Measurements from ENCODE around the gene PKN3.

The PKN3 gene

GRCh38 chr9:128688501-128689292, 13.6 kb upstream of the PKN3 start, which contains the start of gene SET:
TSS of gene SET (plus strand) at chr9:128689222. CDS start at chr9:128689583, 361 bp downstream.
- TF ChIP-seq, protein P1, sequence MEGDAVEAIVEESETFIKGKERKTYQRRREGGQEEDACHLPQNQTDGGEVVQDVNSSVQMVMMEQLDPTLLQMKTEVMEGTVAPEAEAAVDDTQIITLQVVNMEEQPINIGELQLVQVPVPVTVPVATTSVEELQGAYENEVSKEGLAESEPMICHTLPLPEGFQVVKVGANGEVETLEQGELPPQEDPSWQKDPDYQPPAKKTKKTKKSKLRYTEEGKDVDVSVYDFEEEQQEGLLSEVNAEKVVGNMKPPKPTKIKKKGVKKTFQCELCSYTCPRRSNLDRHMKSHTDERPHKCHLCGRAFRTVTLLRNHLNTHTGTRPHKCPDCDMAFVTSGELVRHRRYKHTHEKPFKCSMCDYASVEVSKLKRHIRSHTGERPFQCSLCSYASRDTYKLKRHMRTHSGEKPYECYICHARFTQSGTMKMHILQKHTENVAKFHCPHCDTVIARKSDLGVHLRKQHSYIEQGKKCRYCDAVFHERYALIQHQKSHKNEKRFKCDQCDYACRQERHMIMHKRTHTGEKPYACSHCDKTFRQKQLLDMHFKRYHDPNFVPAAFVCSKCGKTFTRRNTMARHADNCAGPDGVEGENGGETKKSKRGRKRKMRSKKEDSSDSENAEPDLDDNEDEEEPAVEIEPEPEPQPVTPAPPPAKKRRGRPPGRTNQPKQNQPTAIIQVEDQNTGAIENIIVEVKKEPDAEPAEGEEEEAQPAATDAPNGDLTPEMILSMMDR (IDR thresholded peaks at IDR 0.05) = no peak

GRCh38 chr9:128689293-128689774, 13.0 kb upstream of the PKN3 start:
- TF ChIP-seq, protein P1 (IDR thresholded peaks at IDR 0.05) = no peak

DNA sequence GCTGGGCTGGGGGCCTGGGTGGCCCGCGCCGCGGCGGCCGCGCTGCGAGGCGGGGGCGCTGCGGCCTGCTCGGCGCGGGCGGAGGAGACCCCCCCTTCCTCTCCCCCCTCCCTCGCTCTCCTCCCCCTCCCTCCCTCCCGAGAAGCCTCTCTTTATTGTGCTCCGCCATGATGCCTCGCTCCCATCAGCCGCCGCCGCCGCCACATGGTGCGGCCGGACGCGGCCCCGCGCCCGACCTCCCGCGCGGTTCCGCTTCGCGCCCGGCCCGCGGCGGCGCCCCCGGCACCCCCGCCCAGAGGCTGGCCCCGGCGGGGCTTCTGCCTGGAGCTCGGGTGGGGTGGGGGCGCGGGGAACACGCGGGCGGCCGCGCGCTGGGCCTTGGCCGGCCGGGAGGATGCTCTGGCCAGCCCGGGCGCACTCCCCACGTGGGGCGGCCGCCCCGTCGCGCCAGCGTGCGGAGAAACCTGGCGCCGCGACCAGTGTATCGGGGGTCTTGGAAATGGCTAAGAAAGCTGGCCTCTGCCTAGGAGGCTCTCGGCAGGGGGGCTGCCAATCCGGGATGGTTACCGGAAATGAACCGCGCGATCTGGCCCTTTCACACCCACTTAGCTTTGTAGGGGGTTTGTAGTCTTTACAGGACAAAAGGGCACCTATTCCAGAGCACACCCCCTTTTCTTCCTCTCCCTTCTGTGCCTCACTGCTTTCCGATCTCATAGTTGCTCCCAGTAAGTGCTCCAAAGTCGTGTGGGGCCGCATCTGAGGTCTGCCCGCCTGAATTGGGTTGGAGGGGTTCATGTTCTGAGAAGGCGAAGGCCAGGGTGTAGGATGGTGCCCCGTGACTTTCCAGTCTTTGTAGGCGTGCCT, 12.3 kb upstream of the PKN3 start:
- TF ChIP-seq, protein P1 (IDR thresholded peaks at IDR 0.05) = no peak

DNA sequence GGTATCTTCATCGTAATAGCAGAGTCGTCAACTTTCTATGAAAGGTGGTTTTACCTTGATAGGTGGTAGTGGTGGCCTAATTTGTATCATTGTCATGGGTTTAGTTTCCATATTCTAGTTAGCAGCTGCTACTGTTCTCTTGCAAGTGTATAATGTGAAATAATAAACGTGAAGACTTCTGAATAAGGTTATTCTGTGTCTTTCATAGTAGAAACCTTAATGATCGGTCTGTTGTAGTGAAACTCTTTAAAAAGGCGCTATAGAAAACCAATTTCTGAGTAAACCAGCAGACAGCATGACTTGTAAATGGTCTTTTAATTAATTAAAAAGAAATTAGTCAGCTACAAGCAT, 11.6 kb upstream of the PKN3 start:
- TF ChIP-seq, protein P1 (IDR thresholded peaks at IDR 0.05) = no peak

- TF ChIP-seq, protein P1 (IDR thresholded peaks at IDR 0.05) = no peak
Observed at GRCh38 chr9:128694344-128694743, 8.0 kb upstream of the PKN3 start.

DNA sequence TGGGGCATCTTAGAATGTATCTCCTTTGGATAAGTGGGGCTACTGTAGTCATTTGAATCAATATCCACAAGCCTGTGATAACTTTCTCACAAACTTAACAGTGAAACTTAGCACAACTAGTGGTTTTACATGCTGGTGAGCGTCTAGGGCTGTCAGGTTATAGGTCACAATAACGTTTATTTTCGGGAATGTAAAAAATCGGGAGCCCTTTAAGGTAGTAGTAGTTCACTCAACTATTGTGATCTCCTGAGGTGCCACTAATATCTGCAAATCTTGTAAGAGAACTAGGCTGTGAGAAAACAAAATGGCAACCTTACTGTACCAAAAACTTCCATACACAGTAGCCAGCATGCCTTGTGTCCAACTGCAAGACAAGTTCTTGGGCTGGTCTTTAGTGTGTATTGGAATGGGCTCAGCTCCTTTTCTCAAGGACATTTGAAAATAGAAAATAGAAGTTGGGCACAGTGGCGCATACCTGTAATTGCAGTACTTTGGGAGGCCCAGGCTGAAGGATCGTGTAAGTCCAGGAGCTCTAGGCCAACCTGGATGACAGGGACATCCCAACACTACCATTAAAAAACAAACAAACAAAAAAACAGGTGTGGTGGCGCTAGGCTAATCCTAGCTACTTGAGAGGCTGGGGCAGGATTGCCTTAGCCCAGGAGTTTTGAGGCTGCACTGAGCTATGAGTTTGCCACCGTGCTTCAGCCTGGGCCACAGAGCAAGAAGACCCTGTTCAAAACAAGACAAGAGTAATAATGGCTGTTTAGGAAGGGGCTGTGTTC, 5.2 kb upstream of the PKN3 start:
- TF ChIP-seq, protein P1 (IDR thresholded peaks at IDR 0.05) = no peak

DNA sequence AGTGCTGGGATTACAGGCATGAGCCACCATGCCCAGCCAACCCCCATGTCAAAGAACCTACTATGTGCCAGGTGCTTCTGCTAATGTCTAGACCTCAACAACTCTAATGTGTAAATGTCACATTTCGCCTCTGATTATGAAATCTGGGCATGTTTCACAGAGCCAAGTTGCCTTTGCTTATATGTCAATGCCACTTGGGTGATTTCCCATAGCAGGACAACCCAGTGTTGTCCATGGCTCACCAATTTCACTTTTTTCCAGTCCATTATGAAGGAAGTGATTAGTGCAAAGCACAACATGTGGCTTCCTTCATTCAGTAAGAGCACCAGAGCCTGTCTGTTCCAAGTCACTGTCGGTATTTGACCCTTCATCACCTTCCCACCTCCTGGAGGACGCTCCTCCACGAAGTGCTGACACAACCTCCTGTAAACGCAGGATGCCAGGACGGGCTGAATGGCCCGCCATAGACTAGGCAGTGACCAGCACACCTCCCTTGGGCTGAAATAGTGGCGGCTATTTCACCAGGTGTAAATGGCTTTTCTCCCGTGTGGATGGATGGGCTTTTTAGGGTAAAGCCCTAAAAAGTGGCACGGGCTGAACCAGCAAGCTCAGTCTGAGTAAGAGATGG, 962 bp upstream of the PKN3 start:
- TF ChIP-seq, protein P1 (IDR thresholded peaks at IDR 0.05) = no peak

All from LNCAP (cell line).